Activated CD4-positive, CD25-positive, alpha-beta regulatory T cell treated with anti-CD3 and anti-CD28 coated beads, Interleukin-2, amount 50 U/mL, for 72 hours (primary cell): ENCODE data around the gene NCOR1.
"Not testable (repeated sequence)": the region's sequence is repeated elsewhere in the genome, so short reads cannot be mapped to it uniquely, and the experiment has no call there.

Source experiments
- DNase-seq: peaks from one replicate; pipeline ENCODE4 v3.0.0; 2021

NCOR1 gene

DNA sequence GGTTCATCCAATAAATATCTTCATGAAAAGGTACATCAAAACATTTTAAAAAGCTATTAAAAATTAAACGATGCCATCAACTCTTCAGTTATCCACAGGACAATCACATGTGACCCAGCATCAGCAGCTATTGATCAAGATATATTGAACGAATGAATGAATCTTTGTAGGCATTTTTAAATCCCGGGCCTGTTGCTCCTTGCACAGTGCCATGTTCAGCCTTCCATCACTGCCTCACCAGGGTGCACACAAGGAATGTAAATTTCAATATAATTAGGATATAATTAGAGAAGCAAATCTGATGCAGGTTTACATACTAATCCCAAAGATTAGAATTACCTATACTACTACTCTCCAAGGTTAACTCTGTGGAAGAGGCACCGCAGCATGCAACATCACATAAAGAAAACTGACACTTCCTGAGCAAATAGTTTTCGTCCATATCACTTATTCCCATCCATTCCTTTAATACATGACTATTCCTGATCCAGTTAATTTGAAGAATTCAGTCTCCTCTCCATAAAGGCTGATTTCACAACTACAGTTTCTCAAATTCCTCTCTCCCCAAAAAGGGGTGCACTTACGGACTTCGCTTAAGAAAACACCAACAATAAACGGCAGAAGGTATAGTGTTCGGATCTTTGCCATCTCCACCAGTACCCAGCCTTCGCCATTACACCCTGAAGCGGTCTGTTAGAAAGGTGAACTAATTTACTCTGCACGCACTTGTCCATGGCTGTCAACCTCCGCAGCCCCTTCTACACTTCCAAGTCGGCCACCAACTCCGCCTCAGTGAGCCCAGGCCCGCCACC is 938 bp downstream of the NCOR1 start:
- no peak for DNase-seq

DNA sequence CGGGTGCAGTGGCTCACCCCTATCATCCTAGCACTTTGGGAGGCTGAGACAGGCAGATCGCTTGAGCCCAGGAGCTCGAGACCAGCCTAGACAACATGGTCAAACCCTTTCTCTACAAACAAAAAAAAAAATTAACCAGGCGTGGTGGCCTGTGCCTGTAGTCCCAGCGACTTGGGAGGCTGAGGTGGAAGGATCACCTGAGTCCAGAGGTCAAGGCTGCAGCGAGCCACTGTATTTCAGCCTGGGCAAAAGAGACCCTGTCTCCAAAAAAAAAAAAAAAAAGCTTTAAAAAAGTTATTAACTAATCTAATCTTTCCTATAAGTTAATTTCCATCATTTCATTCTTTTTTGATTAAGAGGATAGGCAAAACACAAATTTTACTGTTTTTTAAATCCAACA is 2.5 kb downstream of the NCOR1 start:
- DNase-seq: no peak

DNA sequence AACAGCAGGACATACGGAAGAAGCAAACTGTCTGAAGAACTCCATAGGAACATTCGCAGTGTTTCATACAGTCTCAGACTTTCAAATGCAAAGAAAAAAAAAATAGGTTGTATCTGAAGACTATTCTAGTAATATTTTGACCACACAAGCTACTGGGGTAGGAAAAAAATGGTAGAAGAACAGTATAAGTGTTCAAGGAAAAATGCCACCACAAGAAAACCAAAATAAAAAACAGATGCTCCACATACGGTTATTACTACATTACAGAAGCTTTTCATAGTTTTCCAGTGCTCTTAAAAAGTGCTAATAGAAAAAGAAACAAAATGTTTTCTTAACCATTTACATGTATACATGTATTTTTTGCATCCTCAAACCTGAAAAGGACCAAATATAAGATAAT is 3.7 kb downstream of the NCOR1 start:
- DNase-seq: no peak

DNA sequence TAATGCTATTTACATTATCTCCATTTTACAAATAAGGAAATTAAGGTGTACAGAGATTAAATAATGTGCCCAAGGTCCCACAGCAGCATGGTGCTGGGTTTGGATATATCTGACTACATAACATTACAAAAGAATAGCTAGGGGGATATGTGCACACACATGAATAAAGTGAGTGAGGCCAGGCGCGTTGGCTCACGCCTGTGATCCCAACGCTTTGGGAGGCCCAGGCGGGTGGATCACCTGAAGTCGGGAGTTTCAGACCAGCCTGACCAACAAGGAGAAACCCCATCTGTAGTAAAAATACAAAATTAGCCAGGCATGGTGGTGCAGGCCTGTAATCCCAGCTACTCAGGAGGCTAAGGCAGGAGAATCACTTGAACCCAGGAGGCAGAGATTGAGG is 10.6 kb downstream of the NCOR1 start:
- not testable (repeated sequence) for DNase-seq

DNA sequence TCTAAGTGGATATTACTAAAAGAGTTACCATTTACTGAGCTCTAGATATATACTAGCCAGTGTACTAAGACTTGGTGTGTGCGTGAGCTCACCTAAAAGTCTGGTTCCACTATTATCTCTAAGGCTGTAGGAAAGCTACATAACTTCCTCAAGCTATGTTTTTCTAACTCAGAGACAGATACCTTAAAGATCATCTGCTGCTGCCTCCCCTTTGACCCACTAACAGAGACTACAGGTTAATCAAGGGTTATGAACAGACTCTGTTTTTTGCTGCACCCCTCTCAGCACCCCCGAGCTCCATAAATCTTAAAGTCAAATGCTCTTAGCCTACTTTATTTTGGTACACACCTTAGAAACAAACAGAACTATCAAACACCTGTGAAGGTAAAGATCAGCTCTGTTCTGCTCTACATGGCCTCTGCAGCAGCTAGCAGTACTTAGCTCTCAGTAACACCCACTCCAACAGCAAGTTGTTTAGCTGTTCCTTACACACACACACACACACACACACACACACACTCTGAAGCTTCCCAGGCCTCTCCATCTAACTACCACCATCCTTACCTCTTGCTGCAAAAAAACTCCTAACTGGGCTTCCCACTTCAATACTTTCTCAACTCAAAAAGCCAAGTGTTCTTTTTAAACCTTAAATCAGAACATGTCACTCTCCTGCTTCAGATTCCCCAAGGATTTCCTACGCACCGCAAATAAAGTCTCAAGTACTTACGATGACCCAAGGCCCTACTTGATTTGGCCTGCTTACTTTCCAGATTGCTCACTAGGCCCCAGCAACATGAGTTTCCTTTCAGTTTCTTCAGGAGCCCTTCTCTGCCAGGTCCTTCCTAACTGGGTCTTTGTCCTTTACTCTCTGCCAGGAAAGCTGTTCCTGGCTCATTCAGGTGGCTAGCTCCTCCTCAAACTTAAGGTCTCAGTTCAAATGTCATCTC is 12.5 kb downstream of the NCOR1 start:
- not testable (repeated sequence) for DNase-seq

DNA sequence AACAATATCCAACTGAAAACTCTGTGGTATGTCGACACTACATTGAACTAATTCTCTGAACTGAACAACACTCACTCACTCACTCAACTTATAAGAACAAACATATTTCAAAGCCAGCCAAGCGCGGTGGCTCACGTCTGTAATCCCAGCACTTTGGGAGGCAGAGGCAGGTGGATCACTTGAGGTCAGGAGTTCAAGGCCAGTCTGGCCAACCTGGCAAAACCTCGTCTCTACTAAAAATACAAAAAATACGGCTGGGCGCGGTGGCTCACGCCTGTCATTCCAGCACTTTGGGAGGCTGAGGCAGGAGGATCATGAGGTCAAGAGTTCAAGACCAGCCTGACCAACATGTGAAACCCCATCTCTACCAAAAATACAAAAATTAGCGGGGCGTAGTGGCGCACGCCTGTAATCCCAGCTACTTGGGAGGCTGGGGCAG is 13.6 kb downstream of the NCOR1 start:
- not testable (repeated sequence) for DNase-seq

DNA sequence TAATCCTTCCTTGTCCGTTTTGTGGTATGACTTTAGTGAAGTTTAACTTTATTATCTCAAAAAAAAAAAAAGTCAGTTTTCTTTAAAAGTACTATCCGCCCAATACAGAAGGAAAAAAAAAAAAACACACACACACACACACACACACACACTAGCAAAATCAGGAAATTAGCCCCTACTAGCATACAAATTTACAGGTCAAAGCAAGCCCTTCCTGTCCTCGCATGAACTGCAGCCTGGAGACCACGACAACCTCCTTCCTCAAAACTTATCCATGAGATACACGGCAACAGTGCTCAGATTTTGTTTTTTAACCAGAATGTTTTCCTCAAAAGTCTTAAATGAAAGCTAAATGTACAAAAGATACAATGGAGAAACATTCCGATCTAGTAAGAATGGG is 16.2 kb downstream of the NCOR1 start:
- no peak for DNase-seq

DNA sequence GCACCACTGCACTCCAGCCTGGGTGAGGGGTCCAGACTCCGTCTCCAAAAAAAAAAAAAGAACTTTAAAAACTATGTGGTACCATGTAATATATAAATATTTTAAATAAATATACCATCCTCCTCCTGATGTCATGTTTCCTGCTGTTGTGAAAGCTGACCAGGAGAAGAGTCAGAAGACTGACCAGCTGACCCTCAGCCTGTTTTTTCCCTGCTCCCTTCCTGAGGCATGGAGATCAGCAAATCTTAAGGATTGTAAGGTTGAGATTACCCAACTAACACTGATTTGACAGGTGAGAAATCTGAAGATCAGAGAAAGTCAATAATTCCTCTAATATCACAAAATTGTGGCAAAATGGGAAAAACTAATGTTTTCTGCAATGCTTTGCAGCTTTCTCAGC is 18.1 kb downstream of the NCOR1 start:
- DNase-seq: no peak

DNA sequence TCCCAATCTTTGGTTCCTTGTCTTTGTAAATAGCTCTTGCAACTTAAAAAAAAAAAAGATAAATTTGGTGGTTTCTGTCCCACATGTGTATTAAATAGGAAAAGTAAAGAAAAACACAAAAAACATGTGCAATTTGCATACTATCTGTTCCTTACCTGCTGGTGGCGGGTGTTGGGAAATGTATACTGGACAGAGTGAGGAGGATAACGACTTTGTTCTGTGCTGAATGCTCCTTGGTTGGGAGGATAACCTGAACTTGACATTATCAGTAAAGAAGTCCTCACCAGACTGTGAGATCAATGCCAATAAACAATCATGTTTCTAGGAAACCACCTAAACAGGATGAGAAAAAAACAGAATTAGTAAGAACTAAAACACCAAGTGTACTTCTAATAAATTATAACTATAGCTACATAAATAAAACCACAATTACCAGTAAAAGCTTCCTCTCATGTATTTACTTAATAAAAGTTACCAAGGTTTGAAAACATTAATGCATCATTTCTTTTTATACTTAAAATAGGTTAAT is 21.0 kb downstream of the NCOR1 start:
- not testable (repeated sequence) for DNase-seq

DNA sequence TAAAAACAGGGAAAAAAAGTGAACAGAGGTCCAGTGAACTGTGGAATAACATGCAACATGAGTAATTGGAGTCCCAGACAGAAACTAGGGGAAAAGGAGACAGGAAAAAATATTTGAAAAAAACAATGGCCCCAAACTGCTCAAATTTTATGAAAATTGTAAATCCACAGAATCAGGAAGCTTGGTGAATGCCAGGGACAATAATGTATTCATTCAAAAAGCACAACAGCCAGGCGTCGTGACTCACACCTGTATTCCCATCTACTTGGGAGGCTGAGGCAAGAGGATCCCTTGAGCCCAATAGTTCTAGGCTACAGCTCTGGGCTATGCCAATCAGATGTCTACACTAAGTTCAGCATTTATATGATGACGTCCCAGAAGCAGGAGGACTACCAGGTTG is 23.7 kb downstream of the NCOR1 start:
- no peak for DNase-seq

DNA sequence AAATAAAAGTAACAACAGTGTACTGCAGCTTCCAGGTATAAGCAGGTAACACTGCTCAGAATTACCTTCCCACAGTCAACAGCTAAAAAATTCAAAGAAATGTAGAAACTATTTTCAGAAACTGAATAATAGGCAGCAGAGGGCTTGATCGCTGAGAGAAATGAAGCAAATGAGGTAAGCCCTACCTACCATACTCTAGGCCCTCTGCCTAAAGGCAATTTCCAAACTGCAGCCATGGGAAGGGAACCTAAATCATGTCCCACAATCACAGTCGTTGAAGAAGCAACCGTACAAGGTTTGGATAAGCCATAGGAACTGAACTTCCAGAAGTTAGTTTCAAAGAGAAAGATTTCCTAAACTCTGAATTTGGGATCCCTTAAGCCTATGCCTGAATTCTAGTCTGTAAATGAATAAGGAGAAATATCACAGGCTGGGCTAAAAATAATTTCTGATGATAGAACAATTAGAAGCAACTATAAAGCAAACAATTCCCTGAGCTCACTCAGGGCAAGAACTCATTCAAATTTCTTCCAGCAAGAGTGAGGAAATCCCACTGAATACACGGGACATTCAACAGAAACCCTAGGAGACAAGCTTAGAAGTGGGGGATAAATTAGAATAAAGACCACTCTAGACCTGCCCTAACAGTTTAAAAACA is 24.5 kb downstream of the NCOR1 start:
- DNase-seq: no peak

DNA sequence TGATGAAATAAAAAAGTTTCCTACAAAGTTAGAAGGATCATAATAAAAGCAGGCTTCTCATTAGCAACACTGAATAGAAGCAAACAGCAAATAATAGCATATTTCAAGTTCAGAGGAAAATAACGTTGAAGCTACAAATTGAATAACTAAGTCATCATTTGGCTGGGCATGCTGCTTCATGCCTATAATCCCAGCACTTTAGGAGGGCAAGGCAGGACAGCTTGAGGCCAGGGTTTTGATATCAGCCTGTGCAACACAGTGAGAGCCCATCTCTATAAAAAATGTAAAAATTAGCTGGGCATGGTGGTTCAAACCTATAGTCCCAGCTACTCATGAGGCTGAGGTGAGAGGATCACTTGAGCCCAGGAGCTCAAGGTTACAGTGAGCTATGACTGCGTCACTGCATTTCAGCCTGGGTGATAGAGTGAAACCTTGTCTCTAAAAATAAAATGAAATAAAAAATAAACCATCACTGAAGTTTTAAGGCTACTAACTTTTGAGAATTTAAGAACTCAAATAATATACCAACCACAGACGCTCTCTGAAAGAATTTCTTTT is 25.5 kb downstream of the NCOR1 start:
- no peak for DNase-seq

DNA sequence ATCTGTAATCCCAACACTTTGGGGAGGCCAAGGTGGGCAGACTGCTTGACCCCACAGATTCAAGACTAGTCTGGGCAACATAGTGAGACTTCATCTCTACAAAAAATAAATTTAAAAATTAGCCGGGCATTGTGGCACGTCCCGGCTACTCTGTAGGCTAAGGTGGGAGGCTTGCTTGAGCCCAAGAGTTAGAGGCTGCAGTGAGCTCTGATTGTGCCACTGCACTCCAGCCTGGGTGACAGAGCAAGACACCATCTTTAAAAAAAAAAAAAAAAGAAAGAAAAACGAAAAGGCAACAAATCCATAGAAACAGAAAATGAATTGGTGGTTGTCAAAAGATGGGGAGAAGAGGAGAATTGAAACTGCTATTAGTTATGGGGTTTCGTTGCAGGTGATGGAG is 27.7 kb downstream of the NCOR1 start:
- no peak for DNase-seq

DNA sequence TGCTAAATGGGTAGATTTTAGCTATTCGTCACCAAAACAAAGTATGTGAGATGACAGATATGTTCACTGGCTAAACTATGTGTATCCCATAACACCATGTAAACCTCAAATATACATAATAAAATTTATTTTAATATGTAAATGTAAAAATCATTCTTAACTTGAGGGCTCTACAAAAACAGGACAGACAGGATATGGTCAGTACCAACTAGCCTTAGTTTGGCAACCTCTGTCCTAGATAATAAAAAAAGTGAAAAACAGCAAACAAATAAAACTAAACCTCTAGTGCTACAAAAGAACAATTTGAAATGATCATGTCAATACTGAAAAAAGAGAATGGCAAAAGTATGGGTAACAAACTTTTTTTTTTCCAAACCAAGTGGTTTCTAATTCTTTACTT is 33.8 kb downstream of the NCOR1 start:
- no peak for DNase-seq

DNA sequence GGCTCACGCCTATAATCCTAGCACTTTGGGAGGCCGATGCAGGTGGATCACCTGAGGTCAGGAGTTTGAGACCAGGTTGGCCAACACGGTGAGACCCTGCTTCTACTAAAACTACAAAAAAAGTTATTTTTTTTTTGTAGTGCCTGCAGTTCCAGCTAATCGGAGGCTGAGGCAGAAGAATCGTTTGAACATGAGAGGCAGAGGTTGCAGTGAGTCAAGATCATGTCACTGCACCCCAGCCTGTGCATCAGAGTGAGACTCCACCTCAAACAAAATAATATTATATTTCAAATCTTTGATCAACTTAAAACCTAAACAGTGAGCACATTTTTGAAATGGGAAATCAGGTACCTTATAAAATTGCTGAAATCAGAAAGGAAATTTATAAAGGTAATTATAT is 36.5 kb downstream of the NCOR1 start:
- no peak for DNase-seq

DNA sequence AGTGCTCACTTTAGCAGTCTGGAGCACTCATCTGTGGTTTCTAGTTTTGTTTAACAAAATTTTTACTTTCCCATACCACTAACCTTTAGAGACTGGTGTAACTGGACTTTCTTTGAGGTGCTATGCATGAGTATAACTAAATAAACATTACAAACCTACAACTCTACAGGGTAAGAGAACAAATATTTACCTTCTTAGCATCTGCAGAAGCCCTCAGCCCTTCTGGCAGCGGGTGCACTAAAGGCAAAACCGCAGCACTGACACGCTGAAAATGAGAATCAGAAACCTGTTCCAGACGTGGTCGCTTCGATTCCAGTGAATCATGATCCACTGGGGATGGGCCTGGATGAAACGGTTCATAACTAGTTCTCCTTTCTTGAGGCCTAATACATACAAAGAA is 43.7 kb downstream of the NCOR1 start:
- DNase-seq: no peak

DNA sequence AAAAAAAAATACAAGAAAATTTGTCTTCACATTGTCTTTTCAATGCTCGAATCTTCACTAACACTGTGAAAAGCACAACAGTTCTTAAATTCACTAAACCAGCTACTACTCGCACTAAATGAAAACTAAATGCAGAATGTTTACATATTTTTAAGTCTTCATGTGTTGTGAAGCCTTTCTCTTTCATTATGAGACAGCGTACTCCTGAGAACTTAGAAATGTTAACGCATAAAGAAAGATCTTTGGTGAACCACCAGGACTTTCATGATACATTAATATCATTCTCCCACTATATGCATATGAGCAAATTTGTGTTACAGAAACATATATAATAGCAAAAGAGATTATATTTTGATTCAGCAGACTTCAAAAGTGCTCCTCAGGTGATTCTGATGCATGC is 48.6 kb downstream of the NCOR1 start:
- not testable (repeated sequence) for DNase-seq

DNA sequence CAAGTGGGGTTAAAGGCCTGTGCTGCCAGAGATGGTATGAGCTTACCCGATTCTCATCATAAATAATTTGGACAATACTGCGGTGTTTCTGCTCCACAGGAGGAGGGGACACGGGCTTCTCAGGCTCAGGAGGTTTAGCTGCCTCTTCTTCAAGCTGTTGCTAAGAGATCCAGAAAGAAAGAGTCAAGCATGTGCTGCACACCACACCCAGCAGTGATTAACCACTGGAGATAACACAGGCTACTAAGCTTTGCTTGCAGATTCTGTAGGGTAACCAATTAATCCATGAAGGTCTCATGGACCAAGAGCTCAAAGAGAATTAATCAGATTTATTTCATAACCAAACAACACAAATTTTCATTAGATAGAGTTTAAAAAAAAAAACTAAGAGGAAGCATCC is 56.6 kb downstream of the NCOR1 start:
- no peak for DNase-seq

DNA sequence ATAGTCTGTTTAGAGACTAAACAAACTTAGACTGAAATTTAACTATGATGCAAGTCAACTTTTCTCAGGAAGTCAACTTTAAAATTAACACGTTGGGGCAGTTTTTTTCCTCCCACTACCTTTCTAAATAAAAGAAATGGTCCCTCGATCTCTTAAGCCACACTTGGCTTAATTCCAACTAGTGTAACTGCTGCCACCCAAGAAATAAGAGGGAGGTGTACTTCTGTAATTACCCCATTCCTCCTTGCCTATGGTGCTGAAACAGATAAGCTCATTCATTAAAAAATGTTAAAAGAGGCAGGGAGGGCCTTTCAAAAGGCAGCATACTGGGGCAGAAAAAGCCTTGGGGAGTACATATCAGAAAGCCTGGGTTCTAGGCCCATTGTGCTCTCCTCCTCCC is 59.8 kb downstream of the NCOR1 start:
- no peak for DNase-seq

DNA sequence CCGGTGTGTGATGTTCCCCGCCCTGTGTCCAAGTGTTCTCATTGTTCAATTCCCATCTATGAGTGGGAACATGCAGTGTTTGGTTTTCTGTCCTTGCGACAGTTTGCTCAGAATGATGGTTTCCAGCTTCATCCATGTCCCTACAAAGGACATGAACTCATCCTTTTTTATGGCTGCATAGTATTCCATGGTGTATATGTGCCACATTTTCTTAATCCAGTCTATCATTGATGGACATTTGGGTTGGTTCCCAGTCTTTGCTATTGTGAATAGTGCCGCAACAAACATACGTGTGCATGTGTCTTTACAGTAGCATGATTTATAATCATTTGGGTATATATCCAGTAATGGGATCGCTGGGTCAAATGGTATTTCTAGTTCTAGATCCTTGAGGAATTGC is 63.0 kb downstream of the NCOR1 start:
- not testable (repeated sequence) for DNase-seq

DNA sequence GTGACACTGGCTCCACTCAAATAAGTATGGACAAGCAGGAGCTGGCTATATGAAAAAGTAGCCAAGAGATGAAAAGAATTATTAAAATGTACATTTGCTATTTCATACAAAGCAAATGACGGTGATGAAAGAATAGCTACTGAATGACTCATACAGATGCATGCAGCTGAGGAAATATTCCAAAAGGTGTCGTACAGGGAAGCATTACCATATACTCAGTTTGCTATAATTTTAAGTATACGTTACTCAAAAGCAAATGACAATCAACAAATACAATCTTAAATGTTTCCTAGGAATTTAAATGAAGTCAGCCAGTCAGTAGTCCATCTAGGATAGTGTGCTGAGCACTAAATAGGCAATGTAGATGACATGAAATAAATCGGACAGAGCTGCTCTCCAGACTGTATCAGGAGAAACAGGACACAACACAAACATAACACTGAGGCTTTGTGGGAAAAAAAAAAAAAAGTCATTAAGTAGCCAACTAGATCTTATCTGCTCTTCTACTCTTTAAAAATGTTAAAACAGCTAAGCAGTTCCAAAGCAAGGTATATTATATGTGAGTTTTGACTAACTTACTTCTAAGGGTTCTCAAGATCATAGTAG is 65.0 kb downstream of the NCOR1 start:
- no peak for DNase-seq

DNA sequence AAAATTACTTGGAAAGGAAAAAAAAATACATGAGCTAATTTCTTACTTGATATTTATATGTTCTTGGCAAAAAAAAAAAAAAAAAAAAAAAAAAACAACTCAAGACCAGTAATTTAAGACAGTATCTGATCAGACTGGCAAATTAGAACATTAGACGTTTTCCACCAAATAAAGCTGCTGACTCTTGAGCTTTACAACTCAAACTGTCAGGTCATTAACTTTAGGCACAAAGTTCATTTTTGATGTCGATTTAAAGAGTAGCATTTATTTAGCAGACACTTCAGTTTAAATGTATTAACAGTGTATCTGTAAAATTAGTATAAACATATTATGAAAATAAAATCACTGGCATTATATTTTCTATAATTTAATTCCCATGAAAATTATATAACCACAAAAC is 66.7 kb downstream of the NCOR1 start:
- DNase-seq: no peak
